HUES48 (cell line): ENCODE measurements around the gene CYSRT1.

Source experiments
- H3K27ac ChIP-seq: one replicate; pipeline ENCODE4 v1.7.0; 2013; ENCODE audit warnings: low read depth, low read length, inconsistent platforms
- H3K27me3 ChIP-seq: 2 replicates; pipeline ENCODE4 v1.6.1; 2013; ENCODE audit warnings: mild to moderate bottlenecking, low read length; ENCODE audit not compliant: control insufficient read depth, insufficient read depth
- H3K36me3 ChIP-seq: 2 replicates; pipeline ENCODE4 v1.6.1; 2013; ENCODE audit warnings: low read length; ENCODE audit not compliant: control insufficient read depth, insufficient read depth
- H3K4me1 ChIP-seq: 2 replicates; pipeline ENCODE4 v1.6.1; 2013; ENCODE audit warnings: mild to moderate bottlenecking, low read length; ENCODE audit not compliant: control insufficient read depth, insufficient read depth
- H3K4me3 ChIP-seq: 2 replicates; pipeline ENCODE4 v1.5.1; 2013; ENCODE audit warnings: mild to moderate bottlenecking, low read depth, low read length
- H3K9ac ChIP-seq: 2 replicates; pipeline ENCODE4 v1.6.1; 2013; ENCODE audit warnings: mild to moderate bottlenecking, low read depth, low read length, moderate library complexity
- H3K9me3 ChIP-seq: 2 replicates; pipeline ENCODE4 v1.6.1; 2013; ENCODE audit warnings: low read length; ENCODE audit not compliant: control insufficient read depth, insufficient read depth

Gene CYSRT1

GRCh38 chr9:137263506-137263905 lies 38.5 kb downstream of the CYSRT1 start:
- peaks cover 59% of the 10 kb centered on the region for H3K36me3 ChIP-seq

GRCh38 chr9:137264067-137264466 lies 39.1 kb downstream of the CYSRT1 start:
- Histone ChIP-seq H3K9me3 (no peaks in the 10 kb centered on the region), H3K27ac (no peak overlapping the region), H3K4me1 (no peaks in the 10 kb centered on the region), H3K36me3 (peaks cover 59% of the 10 kb centered on the region), H3K4me3 (no peak overlapping the region), H3K9ac (no peak overlapping the region), H3K27me3 (no peaks in the 10 kb centered on the region)

More at GRCh38 chr9:137263506-137263905, 38.5 kb downstream of the CYSRT1 start:
- no peak overlapping the region for H3K4me3 ChIP-seq
- H3K4me1 ChIP-seq, result no peaks in the 10 kb centered on the region
- no peaks in the 10 kb centered on the region for H3K9me3 ChIP-seq
- no peaks in the 10 kb centered on the region for H3K27me3 ChIP-seq
- no peak overlapping the region for H3K27ac ChIP-seq
- no peak overlapping the region for H3K9ac ChIP-seq

GRCh38 chr9:137265496-137266161 lies 40.7 kb downstream of the CYSRT1 start:
- H3K9ac ChIP-seq, result no peak overlapping the region
- no peaks in the 10 kb centered on the region for H3K9me3 ChIP-seq
- no peaks in the 10 kb centered on the region for H3K27me3 ChIP-seq
- no peaks in the 10 kb centered on the region for H3K4me1 ChIP-seq
- peaks cover 65% of the 10 kb centered on the region for H3K36me3 ChIP-seq
- no peak overlapping the region for H3K4me3 ChIP-seq
- no peak overlapping the region for H3K27ac ChIP-seq

GRCh38 chr9:137266162-137266527 lies 41.2 kb downstream of the CYSRT1 start:
- H3K27me3 ChIP-seq, result no peaks in the 10 kb centered on the region
- H3K9ac ChIP-seq, result no peak overlapping the region
- H3K4me1 ChIP-seq, result no peaks in the 10 kb centered on the region
- no peak overlapping the region for H3K27ac ChIP-seq
- H3K9me3 ChIP-seq, result no peaks in the 10 kb centered on the region
- peaks cover 70% of the 10 kb centered on the region for H3K36me3 ChIP-seq
- H3K4me3 ChIP-seq, result no peak overlapping the region

- no peaks in the 10 kb centered on the region for H3K4me1 ChIP-seq
- H3K9ac ChIP-seq, result no peak overlapping the region
- H3K27ac ChIP-seq, result no peak overlapping the region
- peaks cover 70% of the 10 kb centered on the region for H3K36me3 ChIP-seq
- H3K27me3 ChIP-seq, result no peaks in the 10 kb centered on the region
- no peaks in the 10 kb centered on the region for H3K9me3 ChIP-seq
- no peak overlapping the region for H3K4me3 ChIP-seq
Observed at GRCh38 chr9:137266585-137267453, 41.8 kb downstream of the CYSRT1 start.

GRCh38 chr9:137267933-137268355 lies 43.0 kb downstream of the CYSRT1 start:
- Histone ChIP-seq H3K4me1 (no peaks in the 10 kb centered on the region), H3K4me3 (no peak overlapping the region), H3K9ac (no peak overlapping the region), H3K36me3 (peaks cover 76% of the 10 kb centered on the region), H3K27me3 (no peaks in the 10 kb centered on the region), H3K9me3 (no peaks in the 10 kb centered on the region), H3K27ac (no peak overlapping the region)

GRCh38 chr9:137268538-137269201 lies 43.7 kb downstream of the CYSRT1 start:
- Histone ChIP-seq H3K4me3 (no peak overlapping the region), H3K9me3 (no peaks in the 10 kb centered on the region), H3K27me3 (no peaks in the 10 kb centered on the region), H3K36me3 (peaks cover 76% of the 10 kb centered on the region), H3K4me1 (no peaks in the 10 kb centered on the region), H3K27ac (no peak overlapping the region), H3K9ac (no peak overlapping the region)

GRCh38 chr9:137269231-137269772 lies 44.3 kb downstream of the CYSRT1 start:
- Histone ChIP-seq H3K27ac (no peak overlapping the region), H3K4me1 (no peaks in the 10 kb centered on the region), H3K9me3 (no peaks in the 10 kb centered on the region), H3K27me3 (no peaks in the 10 kb centered on the region), H3K4me3 (no peak overlapping the region), H3K9ac (no peak overlapping the region), H3K36me3 (peaks cover 69% of the 10 kb centered on the region)

- H3K27ac ChIP-seq, result no peak overlapping the region
- H3K4me1 ChIP-seq, result peaks cover 2% of the 10 kb centered on the region; the same call in 1 of the 2 replicates
- H3K9ac ChIP-seq, result no peak overlapping the region
- peaks cover 54% of the 10 kb centered on the region for H3K36me3 ChIP-seq
- H3K4me3 ChIP-seq, result no peak overlapping the region
- no peaks in the 10 kb centered on the region for H3K9me3 ChIP-seq
- H3K27me3 ChIP-seq, result no peaks in the 10 kb centered on the region
Observed at GRCh38 chr9:137270929-137271695, 46.1 kb downstream of the CYSRT1 start.

- Histone ChIP-seq H3K27me3 (no peaks in the 10 kb centered on the region), H3K4me1 (peaks cover 7% of the 10 kb centered on the region; the same call in 1 of the 2 replicates), H3K9me3 (no peaks in the 10 kb centered on the region), H3K9ac (no peak overlapping the region), H3K4me3 (no peak overlapping the region), H3K27ac (no peak overlapping the region), H3K36me3 (peaks cover 50% of the 10 kb centered on the region)
Observed at GRCh38 chr9:137271696-137272076, 46.7 kb downstream of the CYSRT1 start.
